Astrocyte (in vitro differentiated cells and primary cell): Measurements from ENCODE around the gene THAP6. TPM values are rescaled to one million over a fixed set of nuclear protein-coding genes. Genes with fewer than 3 reads are reported as not detected.

Experiments
- DNase-seq: peaks from one replicate; pipeline ENCODE4 v3.0.0-alpha.2; 2010; ENCODE audit warnings: low read depth
- FAIRE-seq: peaks from 2 replicates; lab custom pipeline; 2011; peaks lifted over from hg19 to GRCh38; lab: Jason Lieb, UNC
- H2AFZ ChIP-seq: 2 replicates; pipeline ENCODE4 v1.6.0; 2012; ENCODE audit warnings: low read depth, low read length, inconsistent platforms
- H3K27ac ChIP-seq: 2 replicates; pipeline ENCODE4 v1.5.1; 2011; ENCODE audit warnings: low read depth, low read length, inconsistent platforms
- H3K27me3 ChIP-seq: 2 replicates; pipeline ENCODE4 v1.6.0; 2011; ENCODE audit warnings: low read length, inconsistent platforms; ENCODE audit not compliant: insufficient read depth
- H3K36me3 ChIP-seq: 2 replicates; pipeline ENCODE4 v1.5.1; 2011; ENCODE audit warnings: low read length, inconsistent platforms; ENCODE audit not compliant: insufficient read depth
- H3K4me1 ChIP-seq: 2 replicates; pipeline ENCODE4 v1.5.1; 2011; ENCODE audit warnings: low read length, inconsistent platforms; ENCODE audit not compliant: insufficient read depth
- H3K4me2 ChIP-seq: 2 replicates; pipeline ENCODE4 v1.6.0; 2012; ENCODE audit warnings: low read length, inconsistent platforms
- H3K4me3 ChIP-seq: 2 replicates; pipeline ENCODE4 v1.5.1; 2011; ENCODE audit warnings: low read depth, mild to moderate bottlenecking, low read length, inconsistent platforms; ENCODE audit not compliant: insufficient read depth
- H3K79me2 ChIP-seq: 2 replicates; pipeline ENCODE4 v1.6.0; 2012; ENCODE audit warnings: mild to moderate bottlenecking, low read length, inconsistent platforms; ENCODE audit not compliant: insufficient read depth
- H3K9ac ChIP-seq: 2 replicates; pipeline ENCODE4 v1.6.0; 2012; ENCODE audit warnings: mild to moderate bottlenecking, low read length, inconsistent platforms
- H3K9me3 ChIP-seq: 2 replicates; pipeline ENCODE4 v1.5.1; 2012; ENCODE audit warnings: low read depth, mild to moderate bottlenecking, low read length, inconsistent platforms; ENCODE audit not compliant: insufficient read depth
- H4K20me1 ChIP-seq: 2 replicates; pipeline ENCODE4 v1.6.0; 2012; ENCODE audit warnings: low read length, inconsistent platforms; ENCODE audit not compliant: insufficient read depth
- H3K27ac Mint-ChIP-seq: one replicate; pipeline ENCODE4 v1.8.0; 2021; ENCODE audit warnings: mild to moderate bottlenecking, mixed read lengths; ENCODE audit not compliant: unreplicated experiment
- H3K27me3 Mint-ChIP-seq: one replicate; pipeline ENCODE4 v1.8.0; 2021; ENCODE audit warnings: low read depth, mixed read lengths; ENCODE audit not compliant: unreplicated experiment
- H3K36me3 Mint-ChIP-seq: one replicate; pipeline ENCODE4 v1.8.0; 2021; ENCODE audit warnings: low read depth, mixed read lengths; ENCODE audit not compliant: unreplicated experiment
- H3K4me1 Mint-ChIP-seq: one replicate; pipeline ENCODE4 v1.8.0; 2021; ENCODE audit warnings: low read depth, mixed read lengths; ENCODE audit not compliant: unreplicated experiment
- H3K4me3 Mint-ChIP-seq: one replicate; pipeline ENCODE4 v1.8.0; 2021; ENCODE audit warnings: mild to moderate bottlenecking, moderate library complexity, mixed read lengths; ENCODE audit not compliant: unreplicated experiment
- H3K9me3 Mint-ChIP-seq: one replicate; pipeline ENCODE4 v1.8.0; 2021; ENCODE audit warnings: mild to moderate bottlenecking, mixed read lengths; ENCODE audit not compliant: unreplicated experiment
- CTCF ChIP-seq: IDR thresholded peaks from 2 replicates; pipeline ENCODE4 v1.5.1; 2011; ENCODE audit warnings: low read depth, mild to moderate bottlenecking, inconsistent platforms, low read length, moderate library complexity; ENCODE audit not compliant: insufficient read depth
- EZH2 ChIP-seq: IDR thresholded peaks from 2 replicates; pipeline ENCODE4 v1.6.1; 2012; ENCODE audit warnings: mild to moderate bottlenecking, low read length, inconsistent platforms; ENCODE audit not compliant: insufficient read depth
- total RNA-seq: library from RNA; stranded (reverse); gene quantifications from 2 replicates; pipeline ENCODE4 v1.2.1, GENCODE V29; 2021

The THAP6 gene
- total RNA-seq, 1 donor from 2014 or later: 17.0 TPM

- no peaks in the 10 kb centered on the region for H3K27me3 Mint-ChIP-seq
- peaks cover 2% of the 10 kb centered on the region for H3K9me3 Mint-ChIP-seq
- H3K36me3 ChIP-seq: no peaks in the 10 kb centered on the region
Measured at GRCh38 chr4:75545526-75545925, 31.3 kb downstream of the THAP6 start.

GRCh38 chr4:75547647-75548387 is 33.5 kb downstream of the THAP6 start:
- DNase-seq: peak; percentile 13
- H3K4me3 ChIP-seq: no peak overlapping the region

More at GRCh38 chr4:75545526-75545925, 31.3 kb downstream of the THAP6 start:
- H3K4me3 ChIP-seq: no peak overlapping the region
- Mint-ChIP-seq H3K4me1 (peaks cover 38% of the 10 kb centered on the region), H3K27ac (peak overlapping the region; percentile 75), H3K36me3 (no peaks in the 10 kb centered on the region), H3K4me3 (no peak overlapping the region)
- H3K27me3 ChIP-seq: no peaks in the 10 kb centered on the region
- FAIRE-seq (peak; percentile 17), DNase-seq (peak; percentile 83)
- H3K79me2 ChIP-seq: no peaks in the 10 kb centered on the region
- no peak overlapping the region for H3K27ac ChIP-seq
- TF ChIP-seq CTCF: no peak
- TF ChIP-seq EZH2: no peak
- H3K4me2 ChIP-seq: peak overlapping the region; percentile 24
- H3K9ac ChIP-seq: no peak overlapping the region
- H3K9me3 ChIP-seq: no peaks in the 10 kb centered on the region
- no peak overlapping the region for H2AFZ ChIP-seq
- H4K20me1 ChIP-seq: no peaks in the 10 kb centered on the region
- peaks cover 25% of the 10 kb centered on the region for H3K4me1 ChIP-seq

More at GRCh38 chr4:75547647-75548387, 33.5 kb downstream of the THAP6 start:
- Mint-ChIP-seq H3K9me3 (peaks cover 2% of the 10 kb centered on the region), H3K36me3 (no peaks in the 10 kb centered on the region), H3K27me3 (no peaks in the 10 kb centered on the region), H3K4me3 (no peak overlapping the region), H3K4me1 (peaks cover 28% of the 10 kb centered on the region), H3K27ac (peak overlapping the region; percentile 31)
- no peaks in the 10 kb centered on the region for H3K79me2 ChIP-seq
- H3K4me2 ChIP-seq: no peak overlapping the region
- TF ChIP-seq EZH2 (no peak), CTCF (no peak)
- H2AFZ ChIP-seq: no peak overlapping the region
- H4K20me1 ChIP-seq: no peaks in the 10 kb centered on the region
- no peak overlapping the region for H3K27ac ChIP-seq
- no peak overlapping the region for H3K9ac ChIP-seq
- H3K4me1 ChIP-seq: peaks cover 16% of the 10 kb centered on the region
- H3K27me3 ChIP-seq: no peaks in the 10 kb centered on the region
- no peaks in the 10 kb centered on the region for H3K36me3 ChIP-seq
- H3K9me3 ChIP-seq: no peaks in the 10 kb centered on the region
- no peak for FAIRE-seq
